GM12872 (cell line): ENCODE data around the gene MTMR10.

Source experiments
- TF ChIP-seq, protein P1 (sequence below): IDR thresholded peaks from 3 replicates; pipeline ENCODE4 v1.5.1; 2011; ENCODE audit warnings: low read depth, mild to moderate bottlenecking, low read length, moderate library complexity; ENCODE audit not compliant: insufficient read depth

MTMR10 gene

GRCh38 chr15:30992249-30992864 is 929 bp upstream of the MTMR10 start:
- TF ChIP-seq, protein P1, sequence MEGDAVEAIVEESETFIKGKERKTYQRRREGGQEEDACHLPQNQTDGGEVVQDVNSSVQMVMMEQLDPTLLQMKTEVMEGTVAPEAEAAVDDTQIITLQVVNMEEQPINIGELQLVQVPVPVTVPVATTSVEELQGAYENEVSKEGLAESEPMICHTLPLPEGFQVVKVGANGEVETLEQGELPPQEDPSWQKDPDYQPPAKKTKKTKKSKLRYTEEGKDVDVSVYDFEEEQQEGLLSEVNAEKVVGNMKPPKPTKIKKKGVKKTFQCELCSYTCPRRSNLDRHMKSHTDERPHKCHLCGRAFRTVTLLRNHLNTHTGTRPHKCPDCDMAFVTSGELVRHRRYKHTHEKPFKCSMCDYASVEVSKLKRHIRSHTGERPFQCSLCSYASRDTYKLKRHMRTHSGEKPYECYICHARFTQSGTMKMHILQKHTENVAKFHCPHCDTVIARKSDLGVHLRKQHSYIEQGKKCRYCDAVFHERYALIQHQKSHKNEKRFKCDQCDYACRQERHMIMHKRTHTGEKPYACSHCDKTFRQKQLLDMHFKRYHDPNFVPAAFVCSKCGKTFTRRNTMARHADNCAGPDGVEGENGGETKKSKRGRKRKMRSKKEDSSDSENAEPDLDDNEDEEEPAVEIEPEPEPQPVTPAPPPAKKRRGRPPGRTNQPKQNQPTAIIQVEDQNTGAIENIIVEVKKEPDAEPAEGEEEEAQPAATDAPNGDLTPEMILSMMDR = no peak

DNA sequence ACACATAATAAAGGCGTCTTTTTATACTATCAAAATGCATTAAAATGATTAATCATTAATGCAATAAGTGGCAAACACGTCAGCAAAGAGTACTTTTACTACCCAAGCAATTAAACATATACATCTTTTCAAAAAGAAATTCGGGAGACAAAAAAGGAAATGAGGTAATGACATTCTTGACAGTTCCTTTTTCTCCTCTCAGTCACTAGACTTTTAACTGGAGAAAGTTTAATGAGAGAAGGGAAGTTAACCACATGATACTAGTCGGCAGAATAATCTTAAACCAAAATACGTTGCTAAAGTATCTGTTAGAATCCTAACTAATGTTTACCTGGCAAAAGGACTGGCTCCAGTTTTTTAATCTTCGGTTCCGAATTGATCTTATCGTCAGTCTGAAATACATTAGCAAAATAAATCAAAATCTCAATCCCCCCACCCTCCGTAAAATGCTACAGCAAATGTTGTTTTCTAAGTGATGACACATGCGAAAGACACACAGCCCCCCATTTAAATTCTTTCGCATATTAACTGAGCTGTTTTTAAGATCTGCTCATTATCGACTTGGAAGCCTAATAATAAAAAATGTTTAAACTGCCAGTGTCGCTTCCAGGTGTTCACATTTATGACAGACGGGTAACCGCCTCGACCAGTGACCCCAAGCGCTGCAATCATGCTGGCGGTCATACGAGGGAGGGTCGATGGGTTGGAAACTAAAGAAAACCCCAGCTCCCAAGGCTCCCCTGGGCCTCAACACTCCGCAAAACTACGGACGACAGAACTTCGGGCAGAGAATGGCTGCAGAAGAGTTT is 778 bp downstream of the MTMR10 start:
- TF ChIP-seq, protein P1 = no peak

DNA sequence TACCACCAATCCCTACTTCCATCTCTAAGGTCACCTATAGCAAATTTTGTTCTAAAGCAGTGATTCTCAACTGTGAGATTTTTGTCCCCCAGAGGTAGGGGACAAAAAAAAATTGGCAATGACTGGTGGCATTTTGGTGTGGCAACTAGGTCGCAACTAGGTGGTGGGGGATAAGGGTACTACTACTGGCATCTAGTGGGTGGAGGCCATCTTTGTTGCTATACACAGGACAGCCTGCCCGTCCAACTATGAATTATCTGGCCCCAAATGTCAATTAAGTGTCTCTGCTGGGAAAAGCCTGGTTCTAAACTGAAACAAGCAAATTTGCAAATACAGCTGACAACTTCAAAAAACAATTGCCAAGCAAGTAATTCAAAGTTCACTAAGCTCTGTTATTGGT is 1.4 kb downstream of the MTMR10 start:
- TF ChIP-seq, protein P1 = no peak

DNA sequence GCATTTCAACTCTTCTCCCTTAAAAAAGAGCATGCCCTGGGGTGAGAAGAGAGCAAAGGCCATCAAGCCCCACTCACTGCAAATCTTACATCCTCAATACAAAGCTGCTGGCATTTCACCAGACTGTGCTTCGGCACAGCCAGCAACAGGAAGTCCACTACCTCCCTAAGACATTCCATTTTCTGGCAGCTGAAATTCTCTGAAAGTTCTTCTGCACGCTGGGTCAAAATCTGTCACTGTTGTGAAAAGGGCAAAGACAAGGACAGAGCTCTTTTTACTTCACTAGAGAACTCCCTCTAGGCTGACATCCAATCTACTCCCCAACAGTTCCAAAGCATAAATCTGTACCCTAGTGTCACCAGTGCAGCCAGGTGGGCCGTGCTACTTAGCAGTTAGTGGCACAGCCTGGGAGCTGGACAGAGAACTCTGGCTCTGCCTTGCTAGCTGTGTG is 6.3 kb downstream of the MTMR10 start:
- TF ChIP-seq, protein P1 = no peak

DNA sequence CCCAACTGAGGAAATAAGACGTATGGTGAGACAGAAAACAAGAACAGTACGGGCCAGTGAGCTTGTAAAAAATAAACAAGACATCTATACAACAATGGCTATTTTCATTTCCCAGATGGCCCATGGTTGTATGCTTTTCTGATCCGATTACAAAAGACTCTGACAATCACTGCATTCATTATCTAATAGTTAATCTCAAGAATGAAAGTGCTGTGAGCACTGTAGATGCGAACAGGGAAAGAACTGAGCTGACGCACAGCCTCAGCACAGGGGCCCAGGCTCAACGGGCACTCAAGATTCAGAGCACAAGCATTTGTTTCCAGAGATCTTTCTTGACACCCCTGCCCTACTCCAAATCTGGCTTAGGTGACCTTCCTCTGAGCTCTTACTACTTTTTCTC is 6.9 kb downstream of the MTMR10 start:
- TF ChIP-seq, protein P1 = no peak

- TF ChIP-seq, protein P1 = no peak
Measured at GRCh38 chr15:30984118-30984517, 7.3 kb downstream of the MTMR10 start.

- TF ChIP-seq, protein P1 = no peak
Measured at GRCh38 chr15:30979457-30979856, 12.0 kb downstream of the MTMR10 start.
